A172 (cell line): ENCODE results near the gene ODF4. TPM values are rescaled to one million over a fixed set of nuclear protein-coding genes. Genes with fewer than 3 reads are reported as not detected.
"Not testable (repeated sequence)": the region's sequence is repeated elsewhere in the genome, so short reads cannot be mapped to it uniquely, and the experiment has no call there.

Source experiments
- DNase-seq: peaks from one replicate; pipeline ENCODE4 v3.0.0-alpha.2; 2015; ENCODE audit warnings: low spot score
- total RNA-seq: library from RNA; depleted of rRNA; stranded (reverse); fragments of >200 nt; shearing (Covaris generic); gene quantifications from 2 replicates; pipeline ENCODE4 v1.2.3, GENCODE V29; 2014

Gene ODF4
- total RNA-seq, 1 experiment from 2014 or later: not detected

DNA sequence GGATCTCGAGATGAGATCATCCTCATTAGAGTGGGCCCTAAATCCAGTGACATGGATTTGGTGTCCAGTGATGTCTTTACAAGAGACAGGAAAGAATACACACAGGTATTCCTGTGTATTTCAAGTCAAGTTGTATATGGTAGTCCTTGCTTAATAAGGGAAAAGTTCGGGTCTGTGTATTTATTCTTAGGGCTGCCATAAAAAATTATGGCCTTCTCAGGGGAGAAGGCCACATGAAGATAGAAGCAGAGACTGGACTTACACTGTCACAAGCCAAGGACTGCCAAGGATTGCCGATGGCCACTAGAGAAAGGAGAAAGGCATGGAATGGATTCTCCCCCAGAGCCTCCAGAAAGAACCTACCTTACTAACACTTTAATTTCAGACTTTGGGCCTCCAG lies 28.6 kb downstream of the ODF4 start:
- DNase-seq: no peak

- DNase-seq: no peak
These were observed 30.3 kb downstream of the ODF4 start for GRCh38 chr17:8369944-8370343.

GRCh38 chr17:8371786-8372185 lies 32.1 kb downstream of the ODF4 start:
- DNase-seq: no peak

DNA sequence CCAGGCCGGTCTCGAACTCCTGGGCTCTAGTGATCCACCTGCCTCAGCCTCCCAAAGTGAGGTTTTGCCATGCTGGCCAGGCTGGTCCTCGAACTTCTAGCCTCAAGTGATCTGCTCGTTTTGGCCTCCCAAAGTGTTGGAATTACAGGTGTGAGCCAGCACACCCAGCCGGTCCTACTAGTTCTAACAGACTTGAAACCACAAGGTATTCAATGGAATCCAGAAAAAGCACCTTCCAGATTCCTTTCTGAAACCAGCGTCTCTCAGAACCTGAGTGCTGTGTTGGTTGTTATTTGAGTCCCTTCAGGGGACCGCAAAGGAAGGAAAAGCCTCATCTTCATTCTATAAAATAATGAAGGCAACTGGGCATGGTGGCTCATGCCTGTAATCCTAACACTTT lies 32.8 kb downstream of the ODF4 start:
- DNase-seq: no peak

DNA sequence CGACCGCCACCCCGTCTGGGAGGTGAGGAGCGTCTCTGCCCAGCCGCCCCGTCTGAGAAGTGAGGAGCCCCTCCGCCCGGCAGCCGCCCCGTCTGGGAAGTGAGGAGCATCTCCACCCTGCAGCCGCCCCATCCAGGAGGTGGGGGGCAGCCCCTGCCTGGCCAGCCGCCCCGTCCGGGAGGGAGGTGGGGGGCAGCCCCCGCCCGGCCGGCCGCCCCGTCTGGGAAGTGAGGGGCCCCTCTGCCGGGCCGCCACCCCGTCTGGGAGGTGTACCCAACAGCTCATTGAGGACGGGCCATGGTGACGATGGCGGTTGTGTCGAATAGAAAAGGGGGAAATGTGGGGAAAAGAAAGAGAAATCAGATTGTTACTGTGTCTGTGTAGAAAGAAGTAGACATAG lies 34.2 kb downstream of the ODF4 start:
- not testable (repeated sequence) for DNase-seq

GRCh38 chr17:8375738-8376259 lies 36.2 kb downstream of the ODF4 start:
- no peak for DNase-seq

DNA sequence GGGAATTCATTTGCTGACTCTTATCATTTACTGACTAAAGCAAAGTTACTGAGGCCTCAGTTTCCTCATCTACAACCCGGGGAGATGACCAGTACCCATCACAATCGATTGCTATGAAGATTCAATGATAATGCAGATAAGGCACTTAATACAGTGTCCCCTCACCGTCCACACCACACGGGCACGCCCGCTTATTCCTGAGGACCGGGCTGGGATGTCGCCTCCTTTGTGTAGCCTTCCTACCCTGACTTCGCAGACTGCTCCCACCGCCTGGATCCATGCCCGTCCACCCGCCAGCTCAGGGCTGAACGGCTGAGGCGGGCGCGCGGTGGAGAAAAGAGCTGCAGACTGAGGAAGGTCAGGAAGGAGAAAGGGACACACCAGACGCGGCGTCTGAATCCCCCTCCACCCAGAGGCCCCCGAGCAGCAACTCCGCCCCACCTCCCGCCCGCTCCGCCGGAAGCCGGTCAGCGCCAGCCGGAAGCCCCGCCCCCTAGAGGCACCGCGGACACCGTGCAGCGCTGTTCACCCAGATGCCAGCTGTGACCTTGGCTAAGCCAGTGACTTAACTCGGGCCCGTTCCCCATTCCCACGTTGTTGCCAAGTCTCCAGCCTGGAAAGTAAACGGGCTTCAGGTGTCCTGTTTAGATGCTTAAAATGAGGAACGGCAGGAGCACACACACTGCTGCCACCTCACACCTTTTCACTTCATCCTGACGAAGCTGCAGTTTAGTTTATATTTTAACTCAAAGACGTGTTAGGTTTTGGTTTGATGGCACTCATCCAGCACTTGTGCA lies 36.8 kb downstream of the ODF4 start, which contains the start of gene KRABD2:
Gene KRABD2, minus strand, starts transcription at position 434 of the 797 bp plus-strand sequence.
- peak; percentile 50 for DNase-seq

DNA sequence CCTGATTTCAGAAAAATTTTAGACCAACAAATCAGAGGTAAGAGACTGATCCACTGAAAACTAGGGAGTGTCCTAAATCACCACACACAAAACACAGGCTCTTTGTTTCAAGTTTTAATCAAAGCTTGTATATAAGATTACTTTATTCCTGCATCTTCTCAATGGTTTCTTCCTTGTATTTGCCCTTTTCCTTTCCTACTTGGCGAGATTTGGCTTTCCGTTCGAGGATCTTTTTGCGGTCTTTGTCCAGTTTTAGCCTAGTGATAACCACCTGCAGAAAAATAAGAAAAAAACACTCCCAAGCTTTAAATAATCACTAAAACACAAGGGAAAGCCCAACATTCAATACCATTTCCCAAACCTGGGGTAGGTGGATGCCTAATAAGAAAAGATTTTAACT lies 37.8 kb downstream of the ODF4 start:
- no peak for DNase-seq

- not testable (repeated sequence) for DNase-seq
These were observed 38.5 kb downstream of the ODF4 start for GRCh38 chr17:8378117-8378516.

DNA sequence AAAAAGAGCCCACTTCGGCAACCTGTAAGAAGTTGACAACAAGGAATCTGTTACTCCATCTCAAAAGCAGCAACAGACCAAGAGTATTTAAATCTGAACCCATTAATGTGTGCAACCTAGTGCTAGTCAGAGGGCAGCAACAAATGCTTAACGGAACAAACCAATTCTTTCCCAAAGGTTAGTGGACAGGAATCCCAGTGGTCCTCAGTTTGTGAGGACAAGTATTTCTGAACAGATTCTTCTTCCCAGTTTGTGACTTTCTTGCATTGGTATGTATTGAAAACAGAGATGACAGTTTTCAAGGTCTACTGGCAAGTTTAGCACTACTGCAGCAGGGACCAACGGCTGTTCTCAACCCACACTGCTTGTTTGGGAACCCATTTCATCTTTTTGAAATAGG lies 40.4 kb downstream of the ODF4 start:
- no peak for DNase-seq

DNA sequence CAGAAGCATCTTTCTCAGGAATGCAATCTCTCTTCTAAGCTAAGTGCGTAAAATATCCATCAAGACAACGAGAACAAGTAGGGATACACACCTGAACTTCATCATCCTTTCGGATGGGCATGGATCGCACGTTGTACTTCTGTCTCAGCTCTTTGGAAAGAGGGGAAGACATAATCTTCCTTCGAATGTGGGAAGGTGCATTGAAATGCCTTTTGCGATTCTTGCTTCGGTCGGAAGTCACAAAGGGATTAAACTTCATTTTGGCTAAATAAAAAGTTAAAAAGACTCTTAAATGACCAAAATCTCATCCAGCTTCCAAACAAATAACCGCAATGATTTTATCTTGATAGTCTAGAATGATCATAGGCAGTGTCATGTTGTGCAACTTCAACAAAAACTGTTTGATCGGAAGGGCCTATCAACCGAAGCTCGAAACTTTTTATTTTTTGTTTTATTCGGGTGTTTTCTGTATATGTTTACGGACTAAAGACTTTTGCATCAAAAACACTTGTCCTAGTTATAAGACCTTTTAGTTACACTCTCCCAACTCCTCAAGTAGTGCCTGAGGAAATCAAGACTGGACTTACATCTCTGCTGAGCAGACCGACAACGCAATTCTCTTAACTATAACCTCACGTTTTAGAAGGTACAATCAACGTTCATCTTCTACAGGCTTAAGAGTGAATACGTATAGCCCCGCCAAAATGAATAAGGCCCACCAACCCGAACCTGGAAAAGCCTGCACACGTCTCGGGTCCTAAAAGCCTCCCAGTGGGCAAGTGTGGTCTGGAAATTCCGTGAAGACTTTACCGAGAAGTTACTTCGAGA lies 42.6 kb downstream of the ODF4 start:
- DNase-seq: no peak

DNA sequence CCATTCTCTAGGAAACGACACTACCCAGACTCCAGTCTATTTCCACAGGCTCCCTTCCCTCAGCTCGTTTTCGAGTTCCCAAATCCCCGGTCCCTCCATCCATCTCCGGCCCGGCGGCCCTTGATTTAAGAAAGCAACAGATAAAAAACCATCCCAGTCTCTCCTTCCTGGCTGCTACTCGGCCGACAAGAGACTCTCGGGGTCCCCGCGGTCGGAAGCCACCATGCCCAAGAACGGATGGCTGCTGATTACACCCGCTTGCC lies 43.2 kb downstream of the ODF4 start:
- peak; percentile 31 for DNase-seq

DNA sequence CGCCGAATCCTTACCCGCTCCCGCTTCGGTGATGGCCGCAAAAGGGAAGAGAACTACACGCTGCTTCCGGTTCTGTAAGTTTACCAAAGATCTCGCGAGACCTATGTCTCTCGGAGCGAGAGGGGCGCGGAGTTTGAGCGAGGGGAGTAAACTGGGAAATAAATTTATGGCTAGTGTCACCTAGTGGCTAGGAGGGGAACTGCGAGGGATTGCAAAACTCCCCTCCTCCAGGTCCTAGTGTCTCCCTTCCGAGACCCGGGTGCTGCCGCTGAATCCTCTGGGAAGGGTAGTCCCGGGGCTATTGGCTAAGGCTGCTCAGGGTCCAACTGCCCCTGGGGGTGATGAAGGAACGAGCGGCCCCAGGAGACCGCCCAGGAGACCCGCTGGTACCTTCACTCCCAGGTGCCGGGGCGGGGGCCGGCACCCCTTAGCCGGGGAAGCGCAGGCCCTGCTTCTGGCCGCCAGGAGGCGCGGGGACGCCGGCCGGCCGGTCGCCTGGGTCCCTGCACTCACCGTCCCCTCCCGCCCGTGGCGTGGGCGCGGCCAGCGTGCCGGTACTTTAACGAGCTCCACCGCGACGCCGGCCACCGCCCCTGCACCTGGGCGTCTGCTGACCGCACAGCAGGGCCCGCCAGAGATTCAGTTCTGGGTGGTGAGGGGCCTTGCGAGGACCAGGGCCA lies 43.6 kb downstream of the ODF4 start, which contains the start of gene RPL26:
Gene RPL26, minus strand, starts transcription at position 51 of the 680 bp plus-strand sequence. CDS start 883 bp downstream, outside the sequence.
- peak; percentile 99 for DNase-seq

DNA sequence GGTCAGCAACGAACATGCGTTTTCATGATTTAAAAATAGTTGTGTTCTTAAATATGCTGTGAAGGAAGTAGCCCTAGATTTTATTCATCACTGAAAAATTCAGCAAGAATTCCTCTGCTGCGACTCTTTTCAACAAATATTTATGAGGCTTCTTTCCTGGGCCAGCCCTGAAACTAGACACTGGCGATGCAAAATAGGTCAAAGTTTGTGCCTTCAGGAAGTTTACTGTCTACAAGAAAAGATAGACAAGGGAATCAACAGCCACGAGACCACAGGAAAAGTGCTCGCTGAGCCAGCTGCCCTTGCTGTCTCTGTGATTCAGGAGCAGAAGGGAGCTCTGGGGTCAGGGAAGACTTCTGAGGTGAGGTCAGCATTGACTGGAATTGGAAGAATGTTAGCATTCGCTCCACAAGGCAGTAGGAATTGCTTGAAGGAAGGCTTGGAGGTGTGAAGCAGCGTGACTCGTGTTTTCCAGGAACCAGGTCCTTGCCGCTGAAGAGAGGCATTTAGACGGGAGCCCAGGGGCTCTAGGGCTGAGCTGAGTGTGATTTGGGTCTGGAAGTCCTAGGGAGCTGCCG lies 45.2 kb downstream of the ODF4 start:
- DNase-seq: peak; percentile 86

- no peak for DNase-seq
These were observed 47.2 kb downstream of the ODF4 start for GRCh38 chr17:8386841-8387240.

GRCh38 chr17:8387914-8388651 lies 48.4 kb downstream of the ODF4 start:
- no peak for DNase-seq

GRCh38 chr17:8391711-8392110 lies 52.1 kb downstream of the ODF4 start:
- DNase-seq: peak; percentile 54

- DNase-seq: no peak
These were observed 52.6 kb downstream of the ODF4 start for GRCh38 chr17:8392274-8392673.

- no peak for DNase-seq
These were observed 53.2 kb downstream of the ODF4 start for GRCh38 chr17:8392674-8393469.
